Esophagus muscularis mucosa (tissue), 4 donors: ENCODE measurements around the gene TMEM234. TPM values are rescaled to one million over a fixed set of nuclear protein-coding genes. Genes with fewer than 3 reads are reported as not detected.

Experiments used
- DNase-seq: peaks from one replicate; pipeline ENCODE4 v3.0.0-alpha.2; 2017; ENCODE audit errors: extremely low spot score
- H3K27ac ChIP-seq, 4 donors: fragments of 200-600 bp; sonication (generic); replicated peaks in 1 of 4; 1 replicate in 3 of 4; 2 replicates in 1 of 4; pipeline ENCODE4 v1.5.1; 2016 to 2019; ENCODE audit warnings: mild to moderate bottlenecking in 1 of 4
- H3K27me3 ChIP-seq, 4 donors: fragments of 200-600 bp; sonication (generic); one replicate each; pipeline versions ENCODE4 v1.5.1 to v1.6.0; 2016 to 2019
- H3K36me3 ChIP-seq, 4 donors: fragments of 200-600 bp; sonication (generic); one replicate each; pipeline ENCODE4 v1.5.1; 2016 to 2019
- H3K4me1 ChIP-seq, 4 donors: fragments of 200-600 bp; sonication (generic); one replicate each; pipeline ENCODE4 v1.5.1; 2016 to 2019
- H3K4me3 ChIP-seq, 4 donors: fragments of 200-600 bp; sonication (generic); 1 replicate in 2 of 4; 2 replicates in 2 of 4; pipeline ENCODE4 v1.5.1; 2016 to 2019; ENCODE audit warnings: mild to moderate bottlenecking in 4 of 4, moderate library complexity in 1 of 4
- H3K9me3 ChIP-seq, 4 donors: fragments of 200-600 bp; sonication (generic); 1 replicate in 3 of 4; 2 replicates in 1 of 4; pipeline ENCODE4 v1.5.1; 2016 to 2019
- CTCF ChIP-seq, 3 experiments: fragments of 200-600 bp in 2 of 3; fragments of 450-650 bp in 1 of 3; sonication (generic) in 2 of 3; IDR thresholded peaks; one replicate each; pipeline ENCODE4 v1.5.1; 2017 to 2019; ENCODE audit warnings: antibody characterized with exemption in 3 of 3, mild to moderate bottlenecking in 2 of 3, moderate library complexity in 1 of 3
- EP300 ChIP-seq: sonication (generic); formaldehyde crosslinking; IDR thresholded peaks from one replicate; pipeline ENCODE4 v1.6.1; 2017; ENCODE audit warnings: antibody characterized with exemption
- POLR2A ChIP-seq: fragments of 450-650 bp; IDR thresholded peaks from one replicate; pipeline ENCODE4 v1.6.1; 2017; ENCODE audit warnings: antibody characterized with exemption, moderate library complexity, mild to moderate bottlenecking, low read depth
- POLR2AphosphoS5 ChIP-seq, 2 donors: sonication (generic); formaldehyde crosslinking; IDR thresholded peaks; one replicate each; pipeline ENCODE4 v1.6.1; 2017; ENCODE audit warnings: antibody characterized with exemption in 2 of 2
- WGBS: methylation state at CpG from one replicate; pipeline ENCODE4 v1.1.5; 2018; 5-methylcytosine and 5-hydroxymethylcytosine counted together
- intact Hi-C: fragments of 100-400 bp; cut with DNase I; formaldehyde crosslinking; loops from one replicate; pipeline ENCODE4 v1.15.1; 2023
- total RNA-seq, 4 donors: library from RNA; depleted of rRNA; stranded (reverse); fragments of >200 nt; gene quantifications; one replicate each; pipeline versions ENCODE4 v1.1.0 to v1.2.1, GENCODE V29; 2016

The TMEM234 gene
- total RNA-seq, 4 donors from 2014 or later, result 6.6 to 10.0 (median 8.2) TPM

- Histone ChIP-seq H3K27ac (peak overlapping the region; percentile 73 to 85 (median 82)), H3K36me3 (peaks cover 0 to 4% (median 2%) of the 10 kb centered on the region in 4 donors), H3K4me1 (peaks cover 25 to 43% (median 34%) of the 10 kb centered on the region in 4 donors), H3K9me3 (no peaks in the 10 kb centered on the region), H3K27me3 (no peaks in the 10 kb centered on the region), H3K4me3 (peak overlapping the region; percentile 63 to 67 (median 67))
- no peak for DNase-seq
- TF ChIP-seq EP300 (no peak), CTCF (IDR thresholded peaks at IDR 0.05) (no peak), POLR2AphosphoS5 (IDR thresholded peaks at IDR 0.05) (no peak), POLR2A (no peak)
- 89% methylated on average over 1 of the region's 20 CpGs for WGBS
- intact Hi-C loops, result no loop called here
Measured at GRCh38 chr1:32239790-32240139, 17.6 kb upstream of the TMEM234 start.

- no peak for DNase-seq
- peaks cover 25 to 43% (median 34%) of the 10 kb centered on the region in 4 donors for H3K4me1 ChIP-seq
- WGBS, result 71% methylated on average over 4 of the region's 4 CpGs
- H3K27me3 ChIP-seq, result no peaks in the 10 kb centered on the region
- peak overlapping the region; percentile 73 to 85 (median 82) for H3K27ac ChIP-seq
- intact Hi-C loops, result no loop called here
- TF ChIP-seq EP300 (no peak), POLR2AphosphoS5 (IDR thresholded peaks at IDR 0.05) (no peak), CTCF (IDR thresholded peaks at IDR 0.05) (no peak), POLR2A (no peak)
- no peaks in the 10 kb centered on the region for H3K9me3 ChIP-seq
- peak overlapping the region in 1 of 4 donors; percentile 67 for H3K4me3 ChIP-seq
- peaks cover 0 to 9% (median 4%) of the 10 kb centered on the region in 4 donors for H3K36me3 ChIP-seq
Measured at GRCh38 chr1:32239337-32239736, 17.2 kb upstream of the TMEM234 start.

- no peak overlapping the region for H3K4me3 ChIP-seq
- no peak overlapping the region for H3K27ac ChIP-seq
- peaks cover 24 to 53% (median 42%) of the 10 kb centered on the region in 4 donors for H3K36me3 ChIP-seq
- peaks cover 1 to 7% (median 4%) of the 10 kb centered on the region in 4 donors for H3K4me1 ChIP-seq
- H3K9me3 ChIP-seq, result no peaks in the 10 kb centered on the region
- WGBS, result 93% methylated on average over 5 of the region's 7 CpGs
- no peaks in the 10 kb centered on the region for H3K27me3 ChIP-seq
- intact Hi-C loops, result no loop called here
- TF ChIP-seq POLR2A (no peak), EP300 (no peak), CTCF (IDR thresholded peaks at IDR 0.05) (no peak), POLR2AphosphoS5 (IDR thresholded peaks at IDR 0.05) (no peak)
- no peak for DNase-seq
Measured at GRCh38 chr1:32234792-32235191, 12.6 kb upstream of the TMEM234 start.

- WGBS, result 88% methylated on average over 8 of the region's 8 CpGs
Measured at GRCh38 chr1:32232558-32233304, 10.6 kb upstream of the TMEM234 start.

More at GRCh38 chr1:32232558-32233304, 10.6 kb upstream of the TMEM234 start:
- no peak for TF ChIP-seq POLR2AphosphoS5 (IDR thresholded peaks at IDR 0.05)
- TF ChIP-seq EP300, result no peak
- TF ChIP-seq CTCF (IDR thresholded peaks at IDR 0.05), result no peak
- Histone ChIP-seq H3K27me3 (no peaks in the 10 kb centered on the region), H3K4me1 (no peaks in the 10 kb centered on the region), H3K4me3 (no peak overlapping the region), H3K36me3 (peaks cover 41 to 74% (median 63%) of the 10 kb centered on the region in 4 donors), H3K27ac (no peak overlapping the region), H3K9me3 (no peaks in the 10 kb centered on the region)
- no peak for DNase-seq
- intact Hi-C loops, result no loop called here
